Left lobe of liver (tissue), 2 donors: ENCODE measurements around the gene AMFR. TPM values are rescaled to one million over a fixed set of nuclear protein-coding genes. Genes with fewer than 3 reads are reported as not detected.
"Not testable (repeated sequence)": the region's sequence is repeated elsewhere in the genome, so short reads cannot be mapped to it uniquely, and the experiment has no call there.

Experiments
- ATAC-seq: fragments of 200-7000 bp; cut with Tn5 transposase; one replicate; pipeline ENCODE4 v1.9.1; 2020; ENCODE audit warnings: mild to moderate bottlenecking, moderate library complexity
- DNase-seq: peaks from one replicate; pipeline ENCODE4 v3.0.0-alpha.2; 2020; ENCODE audit warnings: low spot score
- total RNA-seq: library from RNA; stranded (reverse); gene quantifications from one replicate; pipeline ENCODE4 v1.2.1, GENCODE V29; 2021
- donor health status: DM: no; HTN: no; CAD: no; lungs with moderate emphysema.
- donor health status: DM: no; HTN: yes; CAD: no.

AMFR gene
- total RNA-seq, 1 donor from 2014 or later = 159 TPM

DNA sequence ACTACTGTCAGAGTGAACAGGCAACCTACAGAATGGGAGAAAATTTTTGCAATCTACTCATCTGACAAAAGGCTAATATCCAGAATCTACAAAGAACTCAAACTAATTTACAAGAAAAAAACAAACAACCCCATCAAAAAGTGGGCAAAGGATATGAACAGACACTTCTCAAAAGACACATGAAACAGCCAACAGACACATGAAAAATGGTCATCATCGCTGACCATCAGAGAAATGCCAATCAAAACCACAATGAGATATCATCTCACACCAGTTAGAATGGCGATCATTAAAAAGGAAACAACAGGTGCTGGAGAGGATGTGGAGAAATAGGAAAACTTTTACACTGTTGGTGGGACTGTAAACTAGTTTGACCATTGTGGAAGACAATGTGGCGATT is 28.6 kb downstream of the AMFR start:
- ATAC-seq, DNase-seq: not testable (repeated sequence)

GRCh38 chr16:56389554-56389953 is 35.8 kb downstream of the AMFR start:
- no peak for DNase-seq

GRCh38 chr16:56388209-56388608 is 37.1 kb downstream of the AMFR start:
- no peak for DNase-seq
- ATAC-seq = no peak

More at GRCh38 chr16:56389554-56389953, 35.8 kb downstream of the AMFR start:
- ATAC-seq = no peak

DNA sequence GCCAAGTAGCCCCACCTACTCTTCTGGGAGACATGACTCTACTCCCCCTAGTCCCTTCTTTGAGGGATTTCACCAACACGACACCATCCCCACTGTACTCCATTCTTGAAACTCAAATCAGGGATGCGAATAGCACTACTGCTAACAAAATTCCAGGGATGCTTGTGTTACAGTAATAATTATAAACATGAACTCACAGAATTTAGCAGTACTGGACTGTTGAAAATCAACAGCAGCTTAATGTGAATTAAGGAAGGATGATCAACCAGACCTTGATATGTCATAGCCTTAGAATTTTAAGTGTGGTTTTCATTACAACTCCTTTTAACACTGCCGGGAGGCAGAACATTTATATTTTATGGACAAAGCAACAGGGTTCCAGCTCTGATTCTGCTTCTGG is 37.9 kb downstream of the AMFR start:
- DNase-seq (no peak), ATAC-seq (no peak)

GRCh38 chr16:56384074-56384721 is 41.1 kb downstream of the AMFR start:
- DNase-seq (no peak), ATAC-seq (peak; percentile 72)

DNA sequence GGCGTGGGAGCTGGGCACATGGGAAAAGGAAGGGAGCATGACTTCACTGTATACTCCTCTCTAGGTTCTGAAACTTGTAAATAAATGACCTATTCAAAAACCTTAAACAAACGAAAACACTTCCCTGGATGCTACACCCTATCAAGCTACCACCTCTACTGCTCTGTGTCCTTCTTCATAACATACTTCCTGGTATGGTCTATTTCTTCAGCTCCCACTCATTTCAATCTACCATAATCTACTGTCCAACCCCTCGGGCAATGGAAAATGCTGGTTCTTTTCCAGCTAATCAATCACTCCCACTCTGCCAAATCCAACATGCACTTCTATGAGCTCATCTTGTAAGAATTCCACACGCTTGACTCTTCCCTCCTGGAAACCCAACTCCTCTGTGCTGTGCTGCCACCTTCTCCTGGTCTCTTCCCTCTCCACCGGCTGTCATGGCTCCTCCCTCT is 42.4 kb downstream of the AMFR start:
- DNase-seq (no peak), ATAC-seq (peak; percentile 61)

DNA sequence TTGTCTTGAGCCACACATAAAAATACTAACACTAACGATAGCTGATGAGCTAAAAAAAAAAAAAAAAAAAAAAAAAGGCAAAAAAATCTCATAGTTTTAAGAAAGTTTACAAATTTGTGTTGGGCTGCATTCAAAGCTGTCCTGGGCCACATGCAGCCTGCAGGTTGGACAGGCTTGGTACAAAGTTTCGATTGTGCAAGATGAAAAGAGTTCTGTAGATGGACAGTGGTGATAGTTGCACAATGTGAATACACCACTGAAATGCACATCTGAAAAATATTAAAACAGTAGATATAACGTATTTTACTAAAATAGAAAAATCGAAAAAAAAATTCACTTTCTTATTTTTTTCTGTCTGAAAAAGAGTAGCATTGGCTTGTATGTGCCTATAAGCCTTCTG is 42.9 kb downstream of the AMFR start:
- peak; percentile 68 for DNase-seq
- peak; percentile 75 for ATAC-seq

- DNase-seq, ATAC-seq: not testable (repeated sequence)
Observed at GRCh38 chr16:56380778-56381485, 44.4 kb downstream of the AMFR start.

GRCh38 chr16:56379044-56379443 is 46.3 kb downstream of the AMFR start:
- DNase-seq, ATAC-seq: not testable (repeated sequence)

- ATAC-seq, DNase-seq: not testable (repeated sequence)
Observed at GRCh38 chr16:56375792-56376191, 49.6 kb downstream of the AMFR start.

GRCh38 chr16:56373003-56373402 is 52.3 kb downstream of the AMFR start:
- DNase-seq = no peak
- ATAC-seq = no peak

DNA sequence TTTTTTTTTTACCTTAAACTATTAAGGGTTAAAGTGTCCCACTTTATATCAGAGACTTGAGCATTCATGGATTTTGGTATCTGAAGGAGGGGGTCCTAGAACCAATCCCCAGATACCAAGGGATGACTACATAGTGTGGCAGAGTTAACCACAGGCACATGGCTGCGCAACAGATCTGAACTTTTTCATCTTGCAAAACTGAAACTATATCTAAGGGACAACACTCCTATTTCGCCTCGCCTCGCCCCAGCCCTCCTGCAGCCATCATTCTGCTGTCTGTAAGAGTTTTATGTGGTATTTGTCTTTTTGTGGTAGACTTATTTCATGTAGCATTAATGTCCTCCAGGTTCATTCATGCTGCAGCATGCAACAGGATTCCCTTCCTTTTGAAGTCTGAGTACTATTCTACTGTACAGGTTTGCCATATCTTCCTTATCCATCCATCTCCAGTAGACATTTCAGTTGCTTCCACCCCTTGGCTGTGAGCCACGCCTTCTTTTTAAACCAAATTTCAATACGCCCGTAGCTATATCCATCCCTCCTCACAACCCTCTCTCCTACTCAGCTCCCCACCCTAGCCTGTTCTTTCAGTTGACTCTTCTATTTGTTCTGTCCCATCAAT is 53.2 kb downstream of the AMFR start:
- DNase-seq (no peak), ATAC-seq (no peak)

DNA sequence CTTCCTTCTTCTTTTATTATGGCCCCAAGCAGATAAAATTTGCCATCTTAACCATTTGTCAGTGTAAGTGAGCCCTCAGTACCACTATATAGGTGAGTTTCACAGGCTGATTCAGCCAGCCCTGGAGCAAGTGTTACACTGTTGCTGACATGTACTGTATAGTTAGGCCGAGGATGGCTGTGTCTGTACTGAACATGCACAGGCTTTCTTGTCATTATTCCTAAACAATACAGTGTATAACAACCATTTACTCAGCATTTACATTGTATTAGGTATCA is 53.7 kb downstream of the AMFR start:
- ATAC-seq (no peak), DNase-seq (no peak)

DNA sequence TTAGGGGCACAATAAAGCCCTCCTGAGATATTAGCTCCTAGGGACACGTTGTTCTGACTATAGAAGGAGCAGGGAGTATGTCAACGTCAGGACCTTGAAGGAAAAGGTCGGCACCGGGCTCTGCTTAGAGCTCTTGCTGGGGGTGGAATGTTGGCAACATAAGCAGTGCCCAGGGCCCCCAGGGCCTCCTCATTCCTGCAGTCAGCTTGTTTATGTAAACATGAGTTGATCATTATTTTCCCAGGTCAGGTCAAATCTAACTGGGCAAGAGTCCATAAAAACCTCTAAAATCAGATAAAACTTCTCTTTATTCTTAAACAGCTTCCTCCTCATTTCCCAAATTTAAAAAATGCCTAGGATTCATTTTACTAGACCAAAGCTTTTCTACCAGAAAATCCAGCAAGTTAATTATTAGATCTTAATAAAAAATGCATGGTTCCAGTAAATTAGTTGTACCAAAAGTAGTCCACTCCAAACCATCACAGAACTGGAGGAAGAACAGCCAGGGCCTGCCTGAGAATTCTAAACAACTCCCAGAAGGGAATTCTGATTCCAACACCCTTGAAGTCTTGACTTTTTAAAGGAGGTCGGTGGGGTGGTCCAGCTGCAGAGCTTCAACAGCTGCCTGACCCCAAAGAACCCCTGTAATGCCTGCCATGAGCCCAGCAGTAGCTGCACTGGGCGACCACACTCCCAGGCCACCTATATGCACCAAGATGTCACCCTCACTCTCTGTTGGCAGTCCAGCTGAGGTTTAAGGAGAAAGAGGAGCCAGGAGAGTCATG is 54.3 kb downstream of the AMFR start:
- peak; percentile 70 for ATAC-seq
- DNase-seq = peak; percentile 69

- ATAC-seq = no peak
Observed at GRCh38 chr16:56370185-56370874, 55.0 kb downstream of the AMFR start.

GRCh38 chr16:56369202-56369601 is 56.1 kb downstream of the AMFR start:
- ATAC-seq (peak; percentile 80), DNase-seq (peak; percentile 88)

More at GRCh38 chr16:56370185-56370874, 55.0 kb downstream of the AMFR start:
- DNase-seq = peak; percentile 26

DNA sequence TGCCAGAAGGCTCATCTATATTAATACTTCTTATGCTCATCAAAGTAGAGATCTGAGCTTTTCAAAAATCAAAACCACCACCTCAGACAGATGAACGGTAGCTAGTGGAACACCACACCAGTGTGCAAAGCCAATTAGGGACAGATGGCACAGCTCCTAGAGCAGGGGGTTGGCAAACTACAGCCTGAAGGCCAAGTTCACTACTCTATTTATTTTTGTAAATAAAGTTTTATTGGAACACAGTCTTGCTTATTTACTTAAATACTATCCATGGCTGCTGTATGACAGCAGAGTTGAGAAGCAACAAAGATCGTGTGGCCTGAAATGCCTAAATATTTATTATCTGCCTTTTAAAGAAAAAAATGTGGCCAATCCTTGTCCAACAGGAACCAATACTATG is 56.8 kb downstream of the AMFR start:
- ATAC-seq (peak; percentile 20), DNase-seq (peak; percentile 52)

- no peak for ATAC-seq
- DNase-seq = peak; percentile 33
Observed at GRCh38 chr16:56367764-56368163, 57.6 kb downstream of the AMFR start.

- ATAC-seq (no peak), DNase-seq (peak; percentile 40)
Observed at GRCh38 chr16:56366945-56367344, 58.4 kb downstream of the AMFR start.

DNA sequence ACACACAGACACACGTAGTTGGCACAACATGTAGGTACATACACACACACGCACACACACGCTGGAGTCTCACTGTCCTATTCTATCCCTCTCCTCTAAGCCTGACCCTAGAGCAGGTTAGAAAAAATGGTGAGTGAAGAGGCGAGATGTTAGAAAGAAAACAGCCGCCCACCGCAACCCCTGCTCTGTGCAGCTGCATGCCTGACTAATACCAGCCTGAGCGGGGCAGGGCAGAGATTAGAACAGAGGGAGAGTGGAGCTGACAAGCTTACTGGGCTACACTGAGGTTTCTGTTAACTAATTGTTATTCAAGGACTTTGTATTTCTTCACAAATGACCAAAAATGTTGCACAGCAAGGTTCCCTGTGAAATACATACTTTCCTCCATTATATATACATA is 59.8 kb downstream of the AMFR start:
- peak; percentile 33 for DNase-seq
- no peak for ATAC-seq

DNA sequence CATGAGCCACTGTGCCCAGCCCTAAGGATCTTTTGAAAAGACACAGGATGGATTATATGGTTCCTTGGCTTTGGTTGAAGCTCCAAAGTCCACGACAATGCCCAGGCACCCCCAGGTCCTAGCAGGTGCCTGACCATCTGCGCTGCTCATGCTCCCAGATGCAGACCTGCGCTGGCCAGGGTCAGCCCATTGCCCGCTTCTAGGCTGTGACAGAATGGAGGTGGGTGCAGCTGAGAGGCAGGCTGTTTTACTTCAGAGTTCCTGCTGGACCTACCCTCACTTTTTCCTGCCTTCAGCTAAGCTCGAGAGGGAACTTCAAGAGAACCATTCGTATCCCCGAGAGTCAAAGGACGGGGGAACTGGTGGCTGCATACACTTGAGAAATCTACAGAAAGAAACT is 60.5 kb downstream of the AMFR start:
- ATAC-seq (no peak), DNase-seq (peak; percentile 34)
